ENCODE data around the gene PSMB5. TPM values are rescaled to one million over a fixed set of nuclear protein-coding genes. Genes with fewer than 3 reads are reported as not detected.
A peak's percentile ranks its signal among the peaks of the same experiment; 100 is the strongest.

PSMB5 gene
- total and polyA plus RNA-seq, 2 of the 13 experiments (the other 11 are each of a cell fraction or from before 2014, with no cell fraction given) = 705 to 871 TPM

GRCh38 chr14:23071921-23072539, 37.3 kb upstream of the PSMB5 start (continued):
- 0 out of 2 replicates have a peak, but pooled peaks have one; percentile 15 for TF ChIP-seq ZNF816 (CRISPR knock-in tag; IDR thresholded peaks at IDR 0.05; ENCODE audit: borderline replicate concordance)
- 0 out of 2 replicates have a peak, but pooled peaks have one; percentile 1 for TF ChIP-seq RELA (CRISPR knock-in tag; IDR thresholded peaks at IDR 0.05)
- TF ChIP-seq ZC3H4 (CRISPR knock-in tag; IDR thresholded peaks at IDR 0.05; ENCODE audit: borderline replicate concordance) = no peak
- peak; percentile 3; the same call in 1 of the 2 replicates for TF ChIP-seq ZNF414 (CRISPR knock-in tag; IDR thresholded peaks at IDR 0.05)
- TF ChIP-seq YY1 (IDR thresholded peaks at IDR 0.05; ENCODE audit: insufficient read depth, insufficient replicate concordance, low read depth, low read length) = no peak
- peak; percentile 43; the same call in 1 of the 2 replicates for TF ChIP-seq ZNF766 (CRISPR knock-in tag; IDR thresholded peaks at IDR 0.05; ENCODE audit: borderline replicate concordance)
- no peak for TF ChIP-seq ZNF451 (CRISPR knock-in tag; IDR thresholded peaks at IDR 0.05)

- H3K79me2 ChIP-seq (ENCODE audit: insufficient read depth, low read length) = peaks cover 41% of the 10 kb centered on the region
- WGBS (ENCODE audit: low lambda C conversion rate) = 6% methylated on average over 14 of the region's 14 CpGs
- peak; percentile 94 for DNase-seq (ENCODE audit: low spot score)
- H4K20me1 ChIP-seq (ENCODE audit: insufficient read depth, low read length) = peaks cover 12% of the 10 kb centered on the region
- FAIRE-seq = peak; percentile 95
- in situ Hi-C loops (cut with HindIII; ENCODE audit: extremely low pct_ligation_motif_present, low pct_unique_long_range_greater_than_20kb) (no loop called here), intact Hi-C loops (cut with micrococcal nuclease; ENCODE audit: unreplicated experiment) (loop anchor here (1.0 kb wide), 1 partner anchor 23 kb away; no protein-coding TSS in a partner anchor)
- peak overlapping the region; percentile 69 for H3K27ac ChIP-seq (ENCODE audit: extremely low read length, insufficient read depth, low read length)
- no TSS peak for BruUV-seq (replicated peaks)
- peak overlapping the region; percentile 97 for H3K4me2 ChIP-seq (ENCODE audit: low read depth, low read length)
- H3K9ac ChIP-seq (ENCODE audit: insufficient read depth, low read depth, low read length) = peak overlapping the region; percentile 89
- peak; percentile 95 for ATAC-seq
- peaks cover 42% of the 10 kb centered on the region for H3K4me1 ChIP-seq (ENCODE audit: insufficient read depth, low read length)
- H3K9me3 ChIP-seq (ENCODE audit: low read length) = no peaks in the 10 kb centered on the region
- peak overlapping the region; percentile 85 to 91 (median 86) for H3K4me3 ChIP-seq (replicated peaks in 1 of 3; ENCODE audit: insufficient read depth in 1 of 3, low read depth in 2 of 3, low read length in 3 of 3)
- ChIA-PET POLR2A (interaction anchor here (0.6 to 5.6 kb wide), 42 partner anchors 10 to 1171 kb away, joined by 3 to 146 read pairs (median 4); partner anchors contain the start of genes ACIN1, AJUBA, BCL2L2 and C14orf119), CTCF (ENCODE audit: low intra/inter-chr PET ratio, low total read pairs) (interaction anchor here (0.9 to 4.5 kb wide), 4 partner anchors 13 to 116 kb away, joined by 3 to 34 read pairs (median 3); partner anchors contain the start of gene CEBPE)
- H3K36me3 ChIP-seq (replicated peaks in 1 of 2; ENCODE audit: control insufficient read depth in 1 of 2, insufficient read depth in 2 of 2, low read length in 2 of 2) = peaks cover 42 to 72% of the 10 kb centered on the region in 2 experiments
- H2AFZ ChIP-seq (ENCODE audit: low read length) = no peak overlapping the region
- H3K27me3 ChIP-seq (ENCODE audit: control insufficient read depth in 1 of 2, insufficient read depth in 2 of 2, low read length in 2 of 2) = no peaks in the 10 kb centered on the region; a peak in 1 of 5 replicates
- peak; percentile 84 for TF ChIP-seq MAX (IDR thresholded peaks at IDR 0.05)
- no peak for TF ChIP-seq ZNF775 (CRISPR knock-in tag; IDR thresholded peaks at IDR 0.05; ENCODE audit: borderline replicate concordance)
- peak; percentile 86; the same call in 1 of the 2 replicates for TF ChIP-seq MYC (CRISPR knock-in tag; IDR thresholded peaks at IDR 0.05; ENCODE audit: borderline replicate concordance)
- TF ChIP-seq SNAPC4 (CRISPR knock-in tag; IDR thresholded peaks at IDR 0.05) = peak; percentile 80; the same call in 1 of the 2 replicates
Observed at GRCh38 chr14:23071244-23071920, 36.7 kb upstream of the PSMB5 start.
